ENCODE results near the gene PLRG1.

The PLRG1 gene

GRCh38 chr4:154516318-154517029 is 33.7 kb downstream of the PLRG1 start:
- DNase-seq: no peak

GRCh38 chr4:154511981-154512380 is 38.2 kb downstream of the PLRG1 start:
- no peak for DNase-seq

- DNase-seq: no peak
These were observed 38.7 kb downstream of the PLRG1 start for GRCh38 chr4:154511548-154511947.

- no peak for DNase-seq
These were observed 43.0 kb downstream of the PLRG1 start for GRCh38 chr4:154507156-154507555.

- no peak for DNase-seq
These were observed 43.9 kb downstream of the PLRG1 start for GRCh38 chr4:154506253-154506652.

- DNase-seq: no peak
These were observed 46.6 kb downstream of the PLRG1 start for GRCh38 chr4:154503598-154503997.

GRCh38 chr4:154502111-154502510 is 48.1 kb downstream of the PLRG1 start:
- no peak for DNase-seq

GRCh38 chr4:154497889-154498288 is 52.3 kb downstream of the PLRG1 start:
- DNase-seq: no peak

- DNase-seq: no peak
These were observed 54.3 kb downstream of the PLRG1 start for GRCh38 chr4:154495867-154496266.

- DNase-seq: no peak
These were observed 57.9 kb downstream of the PLRG1 start for GRCh38 chr4:154492288-154492687.

GRCh38 chr4:154491341-154492271 is 58.6 kb downstream of the PLRG1 start, which contains the start of gene DCHS2:
Gene DCHS2 (minus strand): TSS chr4:154491799. CDS start chr4:154491355, 444 bp downstream.
- no peak for DNase-seq

GRCh38 chr4:154490583-154491340 is 59.4 kb downstream of the PLRG1 start:
- no peak for DNase-seq

- DNase-seq: no peak
These were observed 60.0 kb downstream of the PLRG1 start for GRCh38 chr4:154490234-154490582.

- DNase-seq: no peak
These were observed 60.5 kb downstream of the PLRG1 start for GRCh38 chr4:154489558-154490233.

GRCh38 chr4:154487145-154487544 is 63.1 kb downstream of the PLRG1 start:
- no peak for DNase-seq

- no peak for DNase-seq
These were observed 65.0 kb downstream of the PLRG1 start for GRCh38 chr4:154485127-154485773.

Measured in activated CD8-positive, alpha-beta memory T cell treated with anti-CD3 and anti-CD28 coated beads, Interleukin-2, amount 50 U/mL, for 4 hours (primary cell).